Germinal center (tissue), 1 donor: ENCODE results near the gene AKAP6.

ENCODE experiments used
- DNase-seq: peaks from one replicate; pipeline ENCODE4 v3.0.0; 2012; ENCODE audit warnings: mixed read lengths, low spot score

The AKAP6 gene

GRCh38 chr14:32534145-32534544, 205.0 kb downstream of the AKAP6 start:
- DNase-seq = no peak

DNA sequence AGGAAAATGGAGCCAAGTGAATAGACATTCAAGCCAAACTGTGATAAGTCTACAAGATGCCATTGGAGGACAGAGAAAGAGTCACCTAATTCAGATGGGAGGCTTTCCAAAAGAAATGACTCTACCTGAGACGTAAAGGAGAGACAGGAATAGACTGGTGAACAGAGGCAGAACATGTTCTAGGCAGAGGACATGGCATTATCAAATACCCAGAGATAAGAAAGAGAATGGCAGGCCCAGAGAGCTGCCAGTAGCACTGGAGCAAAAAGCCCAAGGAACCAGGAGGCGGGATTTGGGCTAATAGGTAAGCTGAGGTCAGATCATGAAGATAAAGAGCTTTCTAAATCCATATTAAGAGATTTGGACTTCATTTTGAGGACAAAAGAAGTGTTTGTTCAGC, 207.1 kb downstream of the AKAP6 start:
- no peak for DNase-seq

DNA sequence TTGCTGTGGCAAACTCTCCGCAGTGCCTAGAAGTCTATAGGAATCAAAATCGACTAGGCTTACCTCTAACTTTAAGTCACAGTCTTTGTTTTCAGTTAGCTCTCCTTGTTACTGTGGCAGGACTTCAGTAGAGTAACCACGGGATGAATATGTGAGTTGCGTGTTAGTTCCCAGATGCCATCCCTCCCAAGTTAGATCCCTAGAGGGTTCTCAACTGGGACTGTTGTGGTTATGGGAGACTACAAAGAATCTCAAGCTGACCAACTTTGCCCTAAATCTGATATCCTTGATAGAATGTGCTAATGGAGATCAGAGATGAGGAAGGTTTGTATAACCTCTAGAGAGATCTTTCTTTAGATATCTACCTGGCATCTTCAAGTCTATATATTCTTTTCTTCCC, 208.1 kb downstream of the AKAP6 start:
- no peak for DNase-seq

- DNase-seq = no peak
Observed at GRCh38 chr14:32542507-32542906, 213.4 kb downstream of the AKAP6 start.

- DNase-seq = no peak
Observed at GRCh38 chr14:32545095-32545494, 216.0 kb downstream of the AKAP6 start.

DNA sequence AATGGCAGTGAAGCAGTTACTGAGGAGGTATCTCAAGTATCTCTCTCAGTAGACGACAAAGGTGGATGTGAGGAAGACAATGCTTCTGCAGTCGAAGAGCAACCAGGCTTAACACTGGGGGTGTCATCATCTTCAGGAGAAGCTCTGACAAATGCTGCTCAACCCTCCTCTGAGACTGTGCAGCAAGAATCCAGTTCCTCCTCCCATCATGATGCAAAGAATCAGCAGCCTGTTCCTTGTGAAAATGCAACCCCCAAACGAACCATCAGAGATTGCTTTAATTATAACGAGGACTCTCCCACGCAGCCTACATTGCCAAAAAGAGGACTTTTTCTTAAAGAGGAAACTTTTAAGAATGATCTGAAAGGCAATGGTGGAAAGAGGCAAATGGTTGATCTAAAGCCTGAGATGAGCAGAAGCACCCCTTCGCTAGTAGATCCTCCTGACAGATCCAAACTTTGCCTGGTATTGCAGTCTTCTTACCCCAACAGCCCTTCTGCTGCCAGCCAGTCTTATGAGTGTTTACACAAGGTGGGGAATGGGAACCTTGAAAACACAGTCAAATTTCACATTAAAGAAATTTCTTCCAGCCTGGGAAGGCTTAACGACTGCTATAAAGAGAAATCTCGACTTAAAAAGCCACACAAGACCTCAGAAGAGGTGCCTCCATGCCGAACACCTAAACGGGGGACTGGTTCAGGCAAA, 216.6 kb downstream of the AKAP6 start:
- DNase-seq = no peak

- no peak for DNase-seq
Observed at GRCh38 chr14:32546246-32546645, 217.1 kb downstream of the AKAP6 start.

DNA sequence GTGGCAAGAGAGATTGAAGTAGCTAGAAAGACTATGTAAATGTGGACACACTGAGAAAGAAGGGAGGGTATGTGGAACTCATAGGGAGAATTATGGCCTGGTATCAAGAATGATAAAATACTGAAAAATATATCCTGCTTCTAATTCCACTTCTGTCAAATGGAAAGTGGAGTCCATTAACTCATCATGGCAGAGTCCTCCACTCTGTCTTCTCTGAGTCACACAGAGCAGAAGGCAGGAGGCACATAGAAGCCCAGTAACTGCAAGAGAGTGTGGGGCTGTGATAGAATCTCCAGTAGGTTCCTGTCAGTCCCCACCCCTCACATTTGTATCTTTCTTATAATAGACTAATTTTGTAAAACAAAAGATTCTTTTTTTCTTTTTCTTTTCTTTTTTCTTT, 223.7 kb downstream of the AKAP6 start:
- DNase-seq = no peak

GRCh38 chr14:32559048-32559447, 229.9 kb downstream of the AKAP6 start:
- no peak for DNase-seq

DNA sequence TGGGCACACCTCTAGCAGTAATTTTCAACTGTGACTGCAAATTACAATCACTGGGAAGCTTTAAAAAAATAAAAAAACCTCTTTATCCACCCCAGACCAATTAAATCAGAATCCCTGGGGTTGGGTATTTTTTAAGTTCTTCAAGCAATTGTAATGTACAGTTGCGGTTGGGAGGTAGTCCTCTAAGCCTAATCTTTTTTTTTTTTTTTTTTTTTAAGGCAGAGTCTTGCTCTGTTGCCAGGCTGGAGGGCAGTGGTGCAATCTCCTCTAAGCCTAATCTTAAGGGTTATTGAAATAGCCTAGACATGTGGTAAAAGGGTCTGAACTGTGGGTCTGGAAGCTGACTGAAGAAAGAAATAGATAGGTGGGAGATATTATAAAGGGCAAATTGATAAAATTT, 230.5 kb downstream of the AKAP6 start:
- DNase-seq = no peak

DNA sequence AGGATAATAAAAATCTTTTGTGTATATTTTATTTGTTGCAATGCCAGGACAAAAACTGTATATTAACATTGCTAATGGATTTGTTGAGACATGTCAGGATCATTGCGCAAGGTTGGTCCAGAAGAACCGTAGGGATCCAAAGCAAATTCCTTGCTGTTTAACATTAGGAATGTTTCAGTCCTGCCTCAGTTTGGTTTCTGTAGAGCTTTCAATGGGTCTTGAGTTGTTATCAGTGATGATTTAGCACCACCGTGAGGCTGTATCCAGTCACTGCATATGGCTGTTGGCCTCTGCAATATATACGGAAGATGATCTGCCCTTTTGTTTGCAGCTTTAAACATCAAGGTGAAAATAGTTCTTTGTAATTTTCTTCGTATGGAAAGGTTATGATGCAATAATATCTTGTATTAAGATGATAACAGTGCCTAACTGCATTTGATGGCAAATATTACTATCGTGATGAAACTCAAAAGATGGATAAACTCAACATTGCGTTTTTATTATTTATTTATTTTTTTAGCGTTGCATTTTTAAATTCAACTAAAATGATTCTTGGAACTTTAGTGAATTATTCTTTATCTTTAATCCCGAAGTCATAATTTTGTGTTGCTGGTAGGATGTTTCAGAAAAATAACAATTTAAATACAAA, 231.2 kb downstream of the AKAP6 start:
- DNase-seq = peak; percentile 14

DNA sequence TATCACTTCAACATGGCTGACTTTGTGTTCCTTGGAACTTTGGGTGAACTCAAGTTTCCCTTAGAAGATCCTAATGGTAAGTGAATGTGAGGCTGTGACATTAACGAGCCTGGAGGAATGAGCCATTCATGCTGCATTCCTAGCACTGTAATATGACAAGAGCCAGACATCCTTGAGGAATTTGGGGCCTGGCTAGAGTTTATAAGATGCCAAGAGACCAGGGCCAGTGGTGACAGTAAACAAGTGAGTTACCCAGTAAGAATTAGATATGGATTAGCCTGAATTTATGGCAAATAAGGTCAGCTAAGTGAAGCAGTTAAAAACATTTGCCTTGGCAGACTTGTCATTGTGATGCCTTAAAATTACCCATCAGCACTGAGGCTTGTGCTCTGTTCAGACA, 232.4 kb downstream of the AKAP6 start:
- DNase-seq = no peak

DNA sequence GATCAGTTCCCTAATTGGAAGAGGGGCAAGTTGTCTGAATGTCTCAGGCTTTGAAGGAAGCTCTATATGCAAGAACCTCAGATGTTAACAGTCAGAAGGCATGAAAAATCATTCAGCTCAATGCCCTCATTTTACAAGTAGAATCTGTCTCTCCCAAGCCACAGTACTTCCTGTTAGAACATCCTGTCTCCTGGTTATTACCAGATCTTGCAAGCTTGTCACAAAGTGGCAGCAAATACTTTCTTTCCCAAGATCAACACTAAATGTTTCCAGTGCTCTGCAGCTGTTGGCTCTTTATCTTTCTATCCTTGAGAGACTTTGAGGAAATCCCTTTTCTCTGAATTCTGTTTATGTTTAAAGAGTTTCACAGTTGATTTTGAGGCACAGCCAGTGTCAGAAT, 235.5 kb downstream of the AKAP6 start:
- DNase-seq = no peak

GRCh38 chr14:32565256-32565655, 236.2 kb downstream of the AKAP6 start:
- DNase-seq = no peak

- DNase-seq = no peak
Observed at GRCh38 chr14:32567543-32568384, 238.7 kb downstream of the AKAP6 start.

GRCh38 chr14:32571551-32571950, 242.5 kb downstream of the AKAP6 start:
- no peak for DNase-seq

GRCh38 chr14:32571995-32572866, 243.1 kb downstream of the AKAP6 start:
- DNase-seq = no peak

- DNase-seq = no peak
Observed at GRCh38 chr14:32572867-32573150, 243.7 kb downstream of the AKAP6 start.

- DNase-seq = no peak
Observed at GRCh38 chr14:32574269-32574668, 245.2 kb downstream of the AKAP6 start.

DNA sequence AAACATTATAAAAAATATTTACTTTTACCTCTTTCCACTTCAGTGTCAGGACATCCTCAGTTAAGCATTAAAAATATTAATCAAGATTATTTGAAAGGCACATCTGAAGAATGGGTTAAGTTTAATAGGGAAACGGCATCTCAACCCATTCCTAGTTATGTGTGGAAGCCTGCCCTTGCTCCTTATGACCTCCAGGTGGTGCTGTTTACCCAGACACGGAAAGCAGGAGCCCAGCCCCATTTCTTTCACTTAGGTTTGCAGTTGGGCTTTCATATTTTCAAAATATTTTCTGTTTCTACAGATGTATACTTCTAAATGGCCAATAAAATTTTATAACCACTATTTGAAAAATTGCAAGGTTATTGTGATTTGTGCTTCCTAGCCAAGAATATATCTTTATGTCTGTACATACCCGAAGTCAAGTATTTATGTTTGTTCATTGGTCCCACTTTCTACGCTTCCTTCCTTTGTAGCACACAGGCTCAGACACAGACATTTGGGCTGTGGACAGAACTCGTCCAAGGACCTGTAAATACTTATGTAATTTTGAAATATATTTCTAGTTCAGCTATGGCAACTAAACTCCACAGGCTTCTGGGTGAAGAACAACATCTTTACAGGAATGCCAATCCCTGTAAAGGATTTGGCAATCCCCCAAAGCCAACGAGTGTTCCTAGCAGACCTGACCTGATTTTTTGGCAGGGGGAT, 247.1 kb downstream of the AKAP6 start:
- DNase-seq = peak; percentile 28

- no peak for DNase-seq
Observed at GRCh38 chr14:32576977-32577376, 247.9 kb downstream of the AKAP6 start.

DNA sequence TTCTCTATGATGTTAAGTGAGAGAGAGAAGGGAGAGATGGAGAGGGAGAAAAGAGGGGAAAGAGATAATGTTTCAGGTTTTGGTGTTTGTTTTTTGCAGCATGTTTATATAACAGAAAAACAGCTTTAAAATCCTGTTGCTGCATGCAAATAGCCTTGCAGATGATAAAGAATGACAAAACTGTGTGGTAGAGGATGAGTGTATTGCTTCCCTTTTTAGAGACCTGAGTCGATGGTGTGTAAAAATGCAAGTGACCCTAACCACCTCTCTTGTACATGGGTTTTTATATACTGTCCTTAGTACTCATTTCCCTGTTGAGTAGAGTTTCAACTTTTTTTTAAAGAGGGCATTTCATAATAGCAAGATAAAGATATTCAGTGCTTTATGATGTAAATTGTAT, 249.1 kb downstream of the AKAP6 start:
- DNase-seq = no peak
